ENCODE results near the gene RAET1E.
"Not testable (repeated sequence)": the region's sequence is repeated elsewhere in the genome, so short reads cannot be mapped to it uniquely, and the experiment has no call there.

The RAET1E gene

DNA sequence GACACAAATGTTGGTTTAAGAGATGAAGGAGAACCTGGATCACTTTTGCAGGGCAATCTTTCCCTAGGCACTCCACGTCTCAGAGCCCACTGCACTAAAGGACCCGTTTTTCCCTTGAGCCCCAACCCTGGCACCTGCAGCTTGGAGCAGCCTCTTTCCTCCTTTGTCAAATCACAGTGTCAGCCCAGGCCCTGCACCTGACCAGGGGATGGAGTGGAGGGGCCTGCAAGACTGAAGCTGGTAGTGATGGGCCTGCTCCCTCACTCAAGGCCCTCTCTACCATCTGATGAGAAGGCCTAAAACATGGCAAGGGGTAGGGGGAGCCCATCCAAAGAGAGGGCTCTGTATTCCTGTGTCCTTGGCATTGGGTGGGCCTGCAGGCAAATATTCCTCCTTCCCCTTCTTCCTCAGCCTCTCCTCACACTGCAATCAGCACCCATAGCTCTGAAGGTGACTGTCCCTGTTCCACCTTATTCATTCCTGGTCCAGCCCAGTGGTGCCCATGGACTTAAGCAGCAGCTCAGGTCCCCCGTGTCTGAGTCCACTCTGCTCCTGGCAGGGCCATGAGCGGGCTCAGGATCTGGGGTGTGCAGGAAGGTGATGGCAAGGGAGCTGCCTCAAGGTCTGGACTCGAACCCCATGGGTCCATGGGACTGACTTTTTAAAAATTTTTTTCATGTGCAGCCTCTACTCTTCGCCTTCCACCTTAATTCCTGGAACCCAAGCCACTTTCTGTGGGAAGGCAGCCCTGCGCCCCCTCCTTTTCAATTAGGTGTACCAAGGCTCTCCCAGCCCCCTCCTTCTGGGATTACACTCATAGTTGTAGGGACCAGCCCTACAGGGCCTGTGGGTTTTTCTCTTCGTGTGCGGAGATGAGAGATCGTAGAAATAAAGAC, 18.3 kb upstream of the RAET1E start:
- Histone ChIP-seq H3K4me3 (ENCODE audit: low read length) (no peak overlapping the region), H3K36me3 (ENCODE audit: control insufficient read depth, insufficient read depth, low read length) (no peaks in the 10 kb centered on the region), H3K27me3 (ENCODE audit: control insufficient read depth, insufficient read depth, low read length) (peaks cover 3% of the 10 kb centered on the region), H3K9me3 (ENCODE audit: control insufficient read depth, low read length) (no peaks in the 10 kb centered on the region), H3K4me1 (ENCODE audit: control insufficient read depth, insufficient read depth, low read length) (no peaks in the 10 kb centered on the region), H3K9ac (ENCODE audit: low read length) (no peak overlapping the region)

DNA sequence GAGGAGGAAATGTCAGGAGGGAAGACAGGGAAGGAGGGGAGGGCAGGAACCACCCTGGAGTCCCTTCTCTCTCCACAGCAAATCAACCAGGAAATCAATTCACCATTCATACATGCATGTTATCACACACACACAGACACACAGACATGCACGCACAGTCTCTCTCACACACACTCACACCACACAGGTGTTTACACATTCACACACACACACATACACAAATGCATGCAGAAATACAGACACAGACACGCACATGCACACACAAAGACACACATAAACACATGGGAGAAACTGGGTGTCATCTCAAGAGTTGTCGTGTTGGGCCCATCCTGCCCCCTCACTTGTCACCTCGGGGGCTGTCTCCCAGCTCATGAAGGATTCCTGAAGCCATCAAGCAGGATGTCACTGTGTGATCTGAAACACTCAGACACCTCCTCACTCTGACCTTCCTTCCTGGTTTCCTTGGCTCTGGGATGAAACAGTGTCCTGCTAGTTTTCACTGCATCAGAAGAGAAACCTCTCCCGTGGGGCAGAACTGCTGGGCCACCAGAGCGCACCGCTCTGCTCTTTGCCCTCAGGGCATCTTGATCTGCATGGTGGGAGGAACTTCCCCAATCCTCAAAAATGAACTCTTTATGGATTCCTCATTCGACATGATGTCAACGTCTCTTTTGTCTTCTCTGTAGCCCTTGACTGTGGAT, 15.8 kb upstream of the RAET1E start:
- Histone ChIP-seq H3K27me3 (ENCODE audit: control insufficient read depth, insufficient read depth, low read length) (peaks cover 3% of the 10 kb centered on the region), H3K4me3 (ENCODE audit: low read length) (no peak overlapping the region), H3K36me3 (ENCODE audit: control insufficient read depth, insufficient read depth, low read length) (no peaks in the 10 kb centered on the region), H3K4me1 (ENCODE audit: control insufficient read depth, insufficient read depth, low read length) (no peaks in the 10 kb centered on the region), H3K9me3 (ENCODE audit: control insufficient read depth, low read length) (no peaks in the 10 kb centered on the region), H3K9ac (ENCODE audit: low read length) (no peak overlapping the region)

DNA sequence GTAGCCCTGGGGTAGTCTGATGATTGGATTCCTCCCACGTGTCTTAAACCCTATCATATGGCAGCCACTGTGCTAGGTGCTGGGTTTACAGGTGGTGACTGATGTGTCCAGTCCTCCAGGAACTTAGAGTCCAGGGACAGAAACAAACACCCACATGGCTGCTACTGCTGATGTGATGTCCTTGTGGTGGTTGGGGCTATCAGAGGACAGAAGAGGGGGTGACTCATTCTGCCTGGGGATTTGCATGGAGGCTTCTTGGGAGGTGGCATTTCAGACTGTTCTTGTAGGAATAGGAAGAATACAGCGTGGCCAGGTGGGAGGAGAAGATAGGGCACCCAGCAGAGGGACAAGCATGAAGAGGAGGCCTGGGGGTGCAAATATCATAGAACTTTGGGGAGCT, 15.2 kb upstream of the RAET1E start:
- Histone ChIP-seq H3K4me3 (ENCODE audit: low read length) (no peak overlapping the region), H3K36me3 (ENCODE audit: control insufficient read depth, insufficient read depth, low read length) (no peaks in the 10 kb centered on the region), H3K9me3 (ENCODE audit: control insufficient read depth, low read length) (no peaks in the 10 kb centered on the region), H3K4me1 (ENCODE audit: control insufficient read depth, insufficient read depth, low read length) (no peaks in the 10 kb centered on the region), H3K27me3 (ENCODE audit: control insufficient read depth, insufficient read depth, low read length) (peaks cover 3% of the 10 kb centered on the region), H3K9ac (ENCODE audit: low read length) (no peak overlapping the region)

DNA sequence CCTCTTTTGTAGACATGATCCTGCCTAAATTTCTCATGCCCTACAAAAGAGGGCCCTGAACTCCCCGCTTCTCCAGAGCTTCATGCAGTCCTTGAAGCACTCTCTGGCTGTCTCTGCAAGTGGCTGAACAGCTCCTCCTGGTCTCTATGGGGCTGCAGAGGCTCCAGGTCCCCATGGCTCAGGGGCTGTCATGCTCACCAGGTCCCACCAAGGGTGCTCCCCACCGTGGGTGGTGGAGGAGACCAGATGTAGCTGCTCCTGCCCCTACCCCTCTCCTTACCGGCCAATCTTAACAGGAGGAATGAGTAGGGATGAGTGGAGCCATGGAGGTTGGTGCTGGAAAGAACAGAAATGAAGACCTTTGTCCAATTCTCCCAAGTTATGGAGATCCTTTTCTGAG, 14.8 kb upstream of the RAET1E start:
- not testable (repeated sequence) for H3K4me3 ChIP-seq (ENCODE audit: low read length); H3K36me3 ChIP-seq (ENCODE audit: control insufficient read depth, insufficient read depth, low read length); H3K4me1 ChIP-seq (ENCODE audit: control insufficient read depth, insufficient read depth, low read length); H3K9me3 ChIP-seq (ENCODE audit: control insufficient read depth, low read length); H3K27me3 ChIP-seq (ENCODE audit: control insufficient read depth, insufficient read depth, low read length); H3K9ac ChIP-seq (ENCODE audit: low read length)

- Histone ChIP-seq H3K4me1 (ENCODE audit: control insufficient read depth, insufficient read depth, low read length) (no peaks in the 10 kb centered on the region), H3K9ac (ENCODE audit: low read length) (no peak overlapping the region), H3K27me3 (ENCODE audit: control insufficient read depth, insufficient read depth, low read length) (peaks cover 3% of the 10 kb centered on the region)
Observed at GRCh38 chr6:149910721-149911151, 12.8 kb upstream of the RAET1E start.

DNA sequence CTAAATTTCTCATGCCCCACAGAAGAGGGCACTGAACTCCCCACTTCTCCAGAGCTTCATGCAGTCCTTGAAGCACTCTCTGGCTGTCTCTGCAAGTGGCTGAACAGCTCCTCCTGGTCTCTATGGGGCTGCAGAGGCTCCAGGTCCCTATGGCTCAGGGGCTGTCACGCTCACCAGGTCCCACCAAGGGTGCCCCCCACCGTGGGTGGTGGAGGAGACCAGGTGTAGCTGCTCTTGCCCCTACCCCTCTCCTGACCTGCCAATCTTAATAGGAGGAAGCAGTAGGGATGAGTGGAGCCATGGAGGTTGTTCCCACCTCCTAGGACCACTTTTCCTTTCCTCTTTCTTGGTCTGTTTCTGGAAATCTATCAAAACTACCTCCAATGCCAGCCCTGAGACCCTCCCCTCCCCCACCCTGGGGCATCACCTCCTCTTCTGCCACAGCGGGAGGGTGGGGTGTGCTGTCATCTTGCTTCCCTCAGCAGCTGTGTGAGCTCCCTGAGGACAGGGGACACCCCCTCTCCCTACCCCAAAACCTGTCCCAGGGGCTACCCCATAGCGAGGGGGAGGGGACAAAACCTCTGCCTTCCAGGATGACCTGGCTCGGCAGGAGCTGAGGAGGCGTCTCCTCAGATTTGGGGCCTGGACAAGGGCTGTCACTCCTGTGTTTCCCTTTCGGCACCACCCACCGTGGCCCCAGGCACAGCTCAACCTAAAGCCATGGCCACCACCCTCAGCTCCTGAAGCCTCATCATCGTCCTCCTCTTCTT, 12.0 kb upstream of the RAET1E start:
- Histone ChIP-seq H3K36me3 (ENCODE audit: control insufficient read depth, insufficient read depth, low read length) (no peaks in the 10 kb centered on the region), H3K27me3 (ENCODE audit: control insufficient read depth, insufficient read depth, low read length) (peaks cover 3% of the 10 kb centered on the region), H3K4me1 (ENCODE audit: control insufficient read depth, insufficient read depth, low read length) (no peaks in the 10 kb centered on the region), H3K9ac (ENCODE audit: low read length) (no peak overlapping the region), H3K4me3 (ENCODE audit: low read length) (no peak overlapping the region), H3K9me3 (ENCODE audit: control insufficient read depth, low read length) (no peaks in the 10 kb centered on the region)

More at GRCh38 chr6:149910721-149911151, 12.8 kb upstream of the RAET1E start:
- no peaks in the 10 kb centered on the region for H3K9me3 ChIP-seq (ENCODE audit: control insufficient read depth, low read length)
- no peak overlapping the region for H3K4me3 ChIP-seq (ENCODE audit: low read length)
- H3K36me3 ChIP-seq (ENCODE audit: control insufficient read depth, insufficient read depth, low read length) = no peaks in the 10 kb centered on the region

- H3K9me3 ChIP-seq (ENCODE audit: control insufficient read depth, low read length); H3K36me3 ChIP-seq (ENCODE audit: control insufficient read depth, insufficient read depth, low read length); H3K4me3 ChIP-seq (ENCODE audit: low read length); H3K9ac ChIP-seq (ENCODE audit: low read length); H3K27me3 ChIP-seq (ENCODE audit: control insufficient read depth, insufficient read depth, low read length); H3K4me1 ChIP-seq (ENCODE audit: control insufficient read depth, insufficient read depth, low read length): not testable (repeated sequence)
Observed at GRCh38 chr6:149908480-149908879, 10.6 kb upstream of the RAET1E start.

GRCh38 chr6:149907317-149907716, 9.4 kb upstream of the RAET1E start:
- H3K27me3 ChIP-seq (ENCODE audit: control insufficient read depth, insufficient read depth, low read length) = peaks cover 3% of the 10 kb centered on the region
- H3K4me3 ChIP-seq (ENCODE audit: low read length) = no peak overlapping the region
- no peak overlapping the region for H3K9ac ChIP-seq (ENCODE audit: low read length)
- no peaks in the 10 kb centered on the region for H3K9me3 ChIP-seq (ENCODE audit: control insufficient read depth, low read length)
- no peaks in the 10 kb centered on the region for H3K36me3 ChIP-seq (ENCODE audit: control insufficient read depth, insufficient read depth, low read length)
- no peaks in the 10 kb centered on the region for H3K4me1 ChIP-seq (ENCODE audit: control insufficient read depth, insufficient read depth, low read length)

- Histone ChIP-seq H3K9ac (ENCODE audit: low read length) (no peak overlapping the region), H3K4me3 (ENCODE audit: low read length) (no peak overlapping the region), H3K27me3 (ENCODE audit: control insufficient read depth, insufficient read depth, low read length) (peaks cover 3% of the 10 kb centered on the region), H3K4me1 (ENCODE audit: control insufficient read depth, insufficient read depth, low read length) (no peaks in the 10 kb centered on the region), H3K9me3 (ENCODE audit: control insufficient read depth, low read length) (no peaks in the 10 kb centered on the region), H3K36me3 (ENCODE audit: control insufficient read depth, insufficient read depth, low read length) (no peaks in the 10 kb centered on the region)
Observed at GRCh38 chr6:149906405-149906804, 8.5 kb upstream of the RAET1E start.

DNA sequence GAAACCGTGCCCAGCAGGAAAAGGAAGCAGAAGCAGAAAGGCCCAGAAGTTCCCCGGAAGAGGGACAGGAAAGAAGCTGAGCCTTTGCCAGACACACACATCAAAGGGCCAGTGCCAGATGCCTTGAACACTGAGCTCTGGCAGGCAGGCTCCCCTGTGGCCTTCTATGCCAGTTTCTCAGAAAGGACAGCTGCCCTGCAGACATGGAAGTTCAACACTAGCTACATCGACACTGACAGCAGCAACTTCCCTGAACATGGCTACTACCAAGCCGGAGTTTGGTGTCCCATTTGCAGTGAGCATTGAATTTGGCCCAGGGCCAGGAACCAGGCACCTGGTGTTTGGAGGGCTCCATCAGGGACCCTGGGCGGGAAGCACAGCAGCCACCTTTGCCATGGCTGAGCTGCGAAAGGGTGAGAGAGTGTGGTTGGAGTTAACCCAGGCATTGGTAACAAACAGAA, 8.0 kb upstream of the RAET1E start:
- H3K9me3 ChIP-seq (ENCODE audit: control insufficient read depth, low read length) = no peaks in the 10 kb centered on the region
- H3K9ac ChIP-seq (ENCODE audit: low read length) = no peak overlapping the region
- no peaks in the 10 kb centered on the region for H3K4me1 ChIP-seq (ENCODE audit: control insufficient read depth, insufficient read depth, low read length)
- no peaks in the 10 kb centered on the region for H3K36me3 ChIP-seq (ENCODE audit: control insufficient read depth, insufficient read depth, low read length)
- H3K4me3 ChIP-seq (ENCODE audit: low read length) = no peak overlapping the region
- H3K27me3 ChIP-seq (ENCODE audit: control insufficient read depth, insufficient read depth, low read length) = peaks cover 3% of the 10 kb centered on the region

GRCh38 chr6:149905371-149905910, 7.5 kb upstream of the RAET1E start:
- no peak overlapping the region for H3K9ac ChIP-seq (ENCODE audit: low read length)
- no peaks in the 10 kb centered on the region for H3K4me1 ChIP-seq (ENCODE audit: control insufficient read depth, insufficient read depth, low read length)
- no peak overlapping the region for H3K4me3 ChIP-seq (ENCODE audit: low read length)
- no peaks in the 10 kb centered on the region for H3K9me3 ChIP-seq (ENCODE audit: control insufficient read depth, low read length)
- peaks cover 3% of the 10 kb centered on the region for H3K27me3 ChIP-seq (ENCODE audit: control insufficient read depth, insufficient read depth, low read length)
- H3K36me3 ChIP-seq (ENCODE audit: control insufficient read depth, insufficient read depth, low read length) = no peaks in the 10 kb centered on the region
